WTC11 (cell line): Measurements from ENCODE around the gene KPNA4. TPM values are rescaled to one million over a fixed set of nuclear protein-coding genes. Genes with fewer than 3 reads are reported as not detected.

ENCODE experiments used
- ATAC-seq: fragments of 200-7000 bp; cut with Tn5 transposase; 2 replicates; pipeline ENCODE4 v1.10.0; 2021; ENCODE audit warnings: mild to moderate bottlenecking, moderate library complexity
- CTCF ChIA-PET: fragments of 300-600 bp; sonication (Branson Sonifier 250); formaldehyde crosslinking; loops from one replicate; lab custom pipeline; 2021; ENCODE audit warnings: antibody characterized with exemption; lab: Charles Lee
- POLR2A ChIA-PET: fragments of 350-600 bp; sonication (Branson Sonifier 250); formaldehyde crosslinking; loops from one replicate; lab custom pipeline; 2021; ENCODE audit warnings: antibody characterized with exemption; lab: Charles Lee
- DNase-seq: peaks from one replicate; pipeline ENCODE4 v3.0.0; 2021; ENCODE audit warnings: low spot score
- H3K27ac Mint-ChIP-seq: 2 replicates; pipeline ENCODE4 v1.8.0; 2021; ENCODE audit warnings: mixed read lengths
- H3K27me3 Mint-ChIP-seq: 2 replicates; pipeline ENCODE4 v1.8.0; 2021; ENCODE audit warnings: low read depth, mild to moderate bottlenecking, moderate library complexity, mixed read lengths
- H3K36me3 Mint-ChIP-seq: 2 replicates; pipeline ENCODE4 v1.8.0; 2021; ENCODE audit warnings: mixed read lengths
- H3K4me1 Mint-ChIP-seq: 2 replicates; pipeline ENCODE4 v1.8.0; 2022; ENCODE audit warnings: mixed read lengths
- H3K4me3 Mint-ChIP-seq: 2 replicates; pipeline ENCODE4 v1.8.0; 2021; ENCODE audit warnings: mild to moderate bottlenecking, moderate library complexity, mixed read lengths
- H3K9me3 Mint-ChIP-seq: 2 replicates; pipeline ENCODE4 v1.8.0; 2021; ENCODE audit warnings: mixed read lengths
- ATF6 ChIP-seq: sonication (generic); formaldehyde crosslinking; IDR thresholded peaks from 2 replicates; pipeline ENCODE4 v1.8.1; 2023; ENCODE audit warnings: mild to moderate bottlenecking, missing genetic modification reagents
- CDX4 ChIP-seq: fragments of 250-450 bp; sonication (Bioruptor Pico); IDR thresholded peaks from 2 replicates; pipeline ENCODE4 v1.9.0; 2021; ENCODE audit warnings: moderate library complexity, mild to moderate bottlenecking, inconsistent platforms, borderline replicate concordance
- CTCF ChIP-seq: fragments of 200-600 bp; IDR thresholded peaks from 2 replicates; pipeline ENCODE4 v1.8.0; 2022; ENCODE audit warnings: antibody characterized with exemption
- ELF4 ChIP-seq: sonication (generic); formaldehyde crosslinking; IDR thresholded peaks from 2 replicates; pipeline ENCODE4 v1.8.1; 2022; ENCODE audit warnings: low read depth, mild to moderate bottlenecking, moderate library complexity, missing genetic modification reagents
- EMX1 ChIP-seq: fragments of 250-450 bp; sonication (Bioruptor Pico); IDR thresholded peaks from 2 replicates; pipeline ENCODE4 v1.8.0; 2021; ENCODE audit warnings: mild to moderate bottlenecking
- ESRRA ChIP-seq: sonication (generic); formaldehyde crosslinking; IDR thresholded peaks from 2 replicates; pipeline ENCODE4 v1.8.1; 2022; ENCODE audit warnings: mild to moderate bottlenecking, missing genetic modification reagents, borderline replicate concordance
- FOXK1 ChIP-seq: sonication (generic); formaldehyde crosslinking; IDR thresholded peaks from 2 replicates; pipeline ENCODE4 v1.8.0; 2022; ENCODE audit warnings: mild to moderate bottlenecking, moderate library complexity, missing genetic modification reagents
- FOXP4 ChIP-seq: sonication (generic); formaldehyde crosslinking; IDR thresholded peaks from 2 replicates; pipeline ENCODE4 v1.8.0; 2022; ENCODE audit warnings: mild to moderate bottlenecking, missing genetic modification reagents
- MXD4 ChIP-seq: fragments of 250-450 bp; sonication (Bioruptor Pico); IDR thresholded peaks from 2 replicates; pipeline ENCODE4 v1.8.0; 2021; ENCODE audit warnings: mild to moderate bottlenecking, moderate library complexity, borderline replicate concordance
- NR2C2 ChIP-seq: sonication (generic); formaldehyde crosslinking; IDR thresholded peaks from 2 replicates; pipeline ENCODE4 v1.8.0; 2022; ENCODE audit warnings: mild to moderate bottlenecking, missing genetic modification reagents
- SMAD4 ChIP-seq: sonication (generic); formaldehyde crosslinking; IDR thresholded peaks from 2 replicates; pipeline ENCODE4 v1.8.0; 2022; ENCODE audit warnings: mild to moderate bottlenecking, missing genetic modification reagents
- SP1 ChIP-seq: sonication (generic); formaldehyde crosslinking; conservative IDR thresholded peaks from 2 replicates; pipeline ENCODE4 v1.8.1; 2022; ENCODE audit warnings: missing genetic modification reagents
- STAT6 ChIP-seq: sonication (generic); formaldehyde crosslinking; conservative IDR thresholded peaks from 2 replicates; pipeline ENCODE4 v1.8.1; 2023; ENCODE audit warnings: mild to moderate bottlenecking, low read depth, missing genetic modification reagents, moderate library complexity
- TCF7 ChIP-seq: sonication (generic); formaldehyde crosslinking; IDR thresholded peaks from 2 replicates; pipeline ENCODE4 v1.8.0; 2022; ENCODE audit warnings: mild to moderate bottlenecking, low read depth, missing genetic modification reagents, moderate library complexity
- TP53 ChIP-seq: sonication (generic); formaldehyde crosslinking; IDR thresholded peaks from 2 replicates; pipeline ENCODE4 v1.8.1; 2023; ENCODE audit warnings: mild to moderate bottlenecking, missing genetic modification reagents
- USF2 ChIP-seq: sonication (generic); formaldehyde crosslinking; IDR thresholded peaks from 2 replicates; pipeline ENCODE4 v1.8.1; 2023; ENCODE audit warnings: mild to moderate bottlenecking, missing genetic modification reagents, moderate library complexity
- ZNF121 ChIP-seq: sonication (generic); formaldehyde crosslinking; IDR thresholded peaks from 2 replicates; pipeline ENCODE4 v1.8.0; 2023; ENCODE audit warnings: missing genetic modification reagents
- ZNF317 ChIP-seq: sonication (generic); formaldehyde crosslinking; IDR thresholded peaks from 2 replicates; pipeline ENCODE4 v1.8.1; 2023; ENCODE audit warnings: low read depth, mild to moderate bottlenecking, moderate library complexity, missing genetic modification reagents, borderline replicate concordance
- ZNF423 ChIP-seq: fragments of 250-450 bp; sonication (Bioruptor Pico); IDR thresholded peaks from 2 replicates; pipeline ENCODE4 v2.1.2; 2022; ENCODE audit warnings: mild to moderate bottlenecking, moderate library complexity
- ZNF425 ChIP-seq: fragments of 250-450 bp; sonication (Bioruptor Pico); conservative IDR thresholded peaks from 2 replicates; pipeline ENCODE4 v1.9.0; 2021; ENCODE audit warnings: mild to moderate bottlenecking
- ZNF512 ChIP-seq: sonication (generic); formaldehyde crosslinking; IDR thresholded peaks from 2 replicates; pipeline ENCODE4 v1.8.1; 2022; ENCODE audit warnings: missing genetic modification reagents, borderline replicate concordance
- total RNA-seq: library from RNA; stranded (reverse); gene quantifications from 3 replicates; pipeline ENCODE4 v1.2.3, GENCODE V29; 2021

KPNA4 gene
- total RNA-seq, 1 experiment from 2014 or later, result 52.2 TPM

GRCh38 chr3:160471892-160472291 lies 93.5 kb downstream of the KPNA4 start (continued):
- TF ChIP-seq CDX4 (no peak), FOXK1 (no peak), STAT6 (CRISPR knock-in tag) (no peak), CTCF (no peak), TP53 (CRISPR knock-in tag) (no peak), SMAD4 (no peak), SP1 (CRISPR knock-in tag) (no peak), ZNF425 (CRISPR knock-in tag) (no peak), NR2C2 (no peak), FOXP4 (no peak), ZNF317 (no peak)

GRCh38 chr3:160470181-160470580 lies 95.2 kb downstream of the KPNA4 start:
- Mint-ChIP-seq H3K9me3 (peaks cover 23% of the 10 kb centered on the region), H3K36me3 (peaks cover 20% of the 10 kb centered on the region), H3K27ac (no peak overlapping the region), H3K4me1 (no peaks in the 10 kb centered on the region), H3K27me3 (peaks cover 7% of the 10 kb centered on the region), H3K4me3 (no peak overlapping the region)
- POLR2A ChIA-PET, result no interaction called here
- TF ChIP-seq MXD4 (CRISPR knock-in tag), result no peak
- TF ChIP-seq USF2 (CRISPR knock-in tag), result no peak
- ATAC-seq (no peak), DNase-seq (no peak)
- CTCF ChIA-PET, result no interaction called here

- H3K27ac Mint-ChIP-seq, result no peak overlapping the region
- peaks cover 12% of the 10 kb centered on the region for H3K36me3 Mint-ChIP-seq
- no peak overlapping the region for H3K4me3 Mint-ChIP-seq
- H3K9me3 Mint-ChIP-seq, result peaks cover 20% of the 10 kb centered on the region
- POLR2A ChIA-PET, result no interaction called here
- CTCF ChIA-PET, result no interaction called here
- no peak for DNase-seq
- peaks cover 33% of the 10 kb centered on the region for H3K27me3 Mint-ChIP-seq
- ATAC-seq, result no peak
- peaks cover 5% of the 10 kb centered on the region; the same call in 1 of the 2 replicates for H3K4me1 Mint-ChIP-seq
- TF ChIP-seq ZNF121 (CRISPR knock-in tag) (no peak), ZNF423 (no peak), EMX1 (no peak), ATF6 (CRISPR knock-in tag) (no peak), ZNF512 (CRISPR knock-in tag) (no peak), TCF7 (CRISPR knock-in tag) (no peak), ESRRA (CRISPR knock-in tag) (no peak), ELF4 (CRISPR knock-in tag) (no peak)
Observed at GRCh38 chr3:160464971-160465370, 100.4 kb downstream of the KPNA4 start.
